Vagina (tissue), 2 donors: ENCODE results near the gene CFAP45. TPM values are rescaled to one million over a fixed set of nuclear protein-coding genes. Genes with fewer than 3 reads are reported as not detected.

Source experiments
- DNase-seq, 2 donors: peaks; one replicate each; pipeline ENCODE4 v3.0.0-alpha.2; 2017; ENCODE audit errors: extremely low spot score in 2 of 2
- H3K27ac ChIP-seq: fragments of 200-600 bp; sonication (generic); one replicate; pipeline ENCODE4 v1.5.1; 2019
- H3K27me3 ChIP-seq: fragments of 200-600 bp; sonication (generic); one replicate; pipeline ENCODE4 v1.5.1; 2019
- H3K36me3 ChIP-seq, 2 donors: fragments of 200-600 bp; sonication (generic); one replicate each; pipeline ENCODE4 v1.5.1; 2017 to 2019
- H3K4me1 ChIP-seq: fragments of 200-600 bp; sonication (generic); one replicate; pipeline ENCODE4 v1.5.1; 2019
- H3K4me3 ChIP-seq, 2 donors: fragments of 200-600 bp; sonication (generic); 1 replicate in 1 of 2; 2 replicates in 1 of 2; pipeline ENCODE4 v1.5.1; 2016 to 2019
- H3K9me3 ChIP-seq: fragments of 200-600 bp; sonication (generic); one replicate; pipeline ENCODE4 v1.5.1; 2019
- CTCF ChIP-seq, 3 experiments: fragments of 450-650 bp in 2 of 3; fragments of 200-600 bp in 1 of 3; sonication (generic) in 1 of 3; IDR thresholded peaks; one replicate each; pipeline ENCODE4 v1.5.1; 2017 to 2019; ENCODE audit warnings: antibody characterized with exemption in 3 of 3, mild to moderate bottlenecking in 2 of 3, moderate library complexity in 2 of 3
- POLR2A ChIP-seq, 2 donors: fragments of 450-650 bp; IDR thresholded peaks; one replicate each; pipeline ENCODE4 v1.6.1; 2017; ENCODE audit warnings: antibody characterized with exemption in 2 of 2, mild to moderate bottlenecking in 2 of 2, moderate library complexity in 2 of 2
- POLR2AphosphoS5 ChIP-seq, 2 donors: sonication (generic); formaldehyde crosslinking; IDR thresholded peaks; one replicate each; pipeline ENCODE4 v1.9.0; 2017; ENCODE audit warnings: antibody characterized with exemption in 2 of 2, mild to moderate bottlenecking in 2 of 2, low read depth in 1 of 2; ENCODE audit not compliant: insufficient read depth in 1 of 2
- intact Hi-C: fragments of 100-400 bp; cut with DNase I; formaldehyde crosslinking; loops from one replicate; pipeline ENCODE4 v1.15.1; 2023
- total RNA-seq: library from RNA; depleted of rRNA; stranded (reverse); fragments of >200 nt; gene quantifications from one replicate; pipeline ENCODE4 v1.2.3, GENCODE V29; 2016

Gene CFAP45
- total RNA-seq, 1 donor from 2014 or later = not detected

- no peaks in the 10 kb centered on the region for H3K36me3 ChIP-seq
- intact Hi-C loops = no loop called here
- no peak overlapping the region for H3K27ac ChIP-seq
- no peak overlapping the region for H3K4me3 ChIP-seq
- no peak for TF ChIP-seq POLR2AphosphoS5 (IDR thresholded peaks at IDR 0.05; ENCODE audit: insufficient read depth in 1 of 2, low read depth in 1 of 2)
- TF ChIP-seq POLR2A (IDR thresholded peaks at IDR 0.05) = no peak
- TF ChIP-seq CTCF (IDR thresholded peaks at IDR 0.05) = no peak
- H3K27me3 ChIP-seq = no peaks in the 10 kb centered on the region
- H3K9me3 ChIP-seq = no peaks in the 10 kb centered on the region
- peaks cover 16% of the 10 kb centered on the region for H3K4me1 ChIP-seq
- no peak for DNase-seq
Measured at GRCh38 chr1:159884296-159884695, 15.7 kb downstream of the CFAP45 start.

GRCh38 chr1:159883134-159883533 is 16.8 kb downstream of the CFAP45 start:
- Histone ChIP-seq H3K27me3 (no peaks in the 10 kb centered on the region), H3K4me1 (peaks cover 16% of the 10 kb centered on the region), H3K36me3 (no peaks in the 10 kb centered on the region), H3K4me3 (no peak overlapping the region), H3K9me3 (no peaks in the 10 kb centered on the region), H3K27ac (no peak overlapping the region)
- no peak for DNase-seq
- TF ChIP-seq CTCF (IDR thresholded peaks at IDR 0.05) = no peak
- TF ChIP-seq POLR2AphosphoS5 (IDR thresholded peaks at IDR 0.05; ENCODE audit: insufficient read depth in 1 of 2, low read depth in 1 of 2) = no peak
- no peak for TF ChIP-seq POLR2A (IDR thresholded peaks at IDR 0.05)
- intact Hi-C loops = no loop called here

- DNase-seq = no peak
- H3K27me3 ChIP-seq = no peaks in the 10 kb centered on the region
- no peak overlapping the region for H3K4me3 ChIP-seq
- H3K27ac ChIP-seq = no peak overlapping the region
- peaks cover 16% of the 10 kb centered on the region for H3K4me1 ChIP-seq
- no peaks in the 10 kb centered on the region for H3K36me3 ChIP-seq
- intact Hi-C loops = no loop called here
- no peaks in the 10 kb centered on the region for H3K9me3 ChIP-seq
- no peak for TF ChIP-seq POLR2AphosphoS5 (IDR thresholded peaks at IDR 0.05; ENCODE audit: insufficient read depth in 1 of 2, low read depth in 1 of 2)
- no peak for TF ChIP-seq CTCF (IDR thresholded peaks at IDR 0.05)
- no peak for TF ChIP-seq POLR2A (IDR thresholded peaks at IDR 0.05)
Measured at GRCh38 chr1:159882527-159882862, 17.5 kb downstream of the CFAP45 start.

- DNase-seq = no peak
- no peak overlapping the region for H3K4me3 ChIP-seq
- no peaks in the 10 kb centered on the region for H3K9me3 ChIP-seq
- no peak for TF ChIP-seq CTCF (IDR thresholded peaks at IDR 0.05)
- TF ChIP-seq POLR2A (IDR thresholded peaks at IDR 0.05) = no peak
- TF ChIP-seq POLR2AphosphoS5 (IDR thresholded peaks at IDR 0.05; ENCODE audit: insufficient read depth in 1 of 2, low read depth in 1 of 2) = no peak
- intact Hi-C loops = no loop called here
- no peaks in the 10 kb centered on the region for H3K36me3 ChIP-seq
- H3K4me1 ChIP-seq = peaks cover 16% of the 10 kb centered on the region
- H3K27ac ChIP-seq = no peak overlapping the region
- no peaks in the 10 kb centered on the region for H3K27me3 ChIP-seq
Measured at GRCh38 chr1:159881622-159882526, 18.1 kb downstream of the CFAP45 start.

GRCh38 chr1:159880430-159880829 is 19.5 kb downstream of the CFAP45 start:
- Histone ChIP-seq H3K27me3 (no peaks in the 10 kb centered on the region), H3K27ac (no peak overlapping the region), H3K4me3 (no peak overlapping the region), H3K4me1 (peaks cover 16% of the 10 kb centered on the region), H3K9me3 (no peaks in the 10 kb centered on the region), H3K36me3 (no peaks in the 10 kb centered on the region)
- no peak for DNase-seq
- intact Hi-C loops = no loop called here
- TF ChIP-seq POLR2AphosphoS5 (IDR thresholded peaks at IDR 0.05; ENCODE audit: insufficient read depth in 1 of 2, low read depth in 1 of 2) = no peak
- no peak for TF ChIP-seq POLR2A (IDR thresholded peaks at IDR 0.05)
- TF ChIP-seq CTCF (IDR thresholded peaks at IDR 0.05) = no peak
